ENCODE results near the gene HIPK1. TPM values are rescaled to one million over a fixed set of nuclear protein-coding genes. Genes with fewer than 3 reads are reported as not detected.

The HIPK1 gene
- total RNA-seq, 2 experiments from 2014 or later, result 20.4 to 52.6 TPM

GRCh38 chr1:113924473-113924872, 4.7 kb upstream of the HIPK1 start:
- H3K36me3 ChIP-seq (ENCODE audit: insufficient read depth, low read length), result no peaks in the 10 kb centered on the region
- ChIA-PET POLR2A (interaction anchor here (0.6 to 0.9 kb wide), 4 partner anchors 10 to 88 kb away, joined by 3 to 6 read pairs (median 3); no protein-coding TSS in a partner anchor), CTCF (ENCODE audit: unreplicated experiment) (no interaction called here)

GRCh38 chr1:113928187-113928930, 765 bp upstream of the HIPK1 start:
- TSS peak; percentile 85 for BruUV-seq (replicated peaks)
- intact Hi-C loops (cut with micrococcal nuclease; ENCODE audit: unreplicated experiment), result loop anchor here (2.0 kb wide), 1 partner anchor 50 kb away; the partner anchor contains the start of gene OLFML3
- peak overlapping the region; percentile 75 for H3K27ac ChIP-seq (ENCODE audit: low read depth, low read length, poor library complexity, severe bottlenecking)
- H3K9me2 ChIP-seq (ENCODE audit: insufficient read depth, low read length), result no peaks in the 10 kb centered on the region
- peak overlapping the region; percentile 71 for H2AFZ ChIP-seq (ENCODE audit: low read length)
- no peaks in the 10 kb centered on the region for H3K36me3 ChIP-seq (ENCODE audit: insufficient read depth, low read length)
- peaks cover 16% of the 10 kb centered on the region for H4K20me1 ChIP-seq (ENCODE audit: insufficient read depth, low read length)
- POLR2A ChIA-PET, result interaction anchor here (1.1 to 5.0 kb wide), 11 partner anchors 11 to 117 kb away, joined by 3 to 68 read pairs (median 5); partner anchors contain the start of genes AP4B1, DCLRE1B and RSBN1
- peak overlapping the region; percentile 96 for H3K4me3 ChIP-seq (ENCODE audit: low read depth, low read length, poor library complexity, severe bottlenecking)
- TF ChIP-seq EZH2phosphoT487 (IDR thresholded peaks at IDR 0.05; ENCODE audit: borderline replicate concordance, low read depth, low read length) (no peak), CTCF (conservative IDR thresholded peaks at IDR 0.05; ENCODE audit: low read length) (no peak)
- no peaks in the 10 kb centered on the region for H3K9me3 ChIP-seq (ENCODE audit: low read length)
- H3K79me2 ChIP-seq (ENCODE audit: insufficient read depth, low read depth, low read length), result peaks cover 37% of the 10 kb centered on the region
- peaks cover 45% of the 10 kb centered on the region for H3K4me1 ChIP-seq (ENCODE audit: insufficient read depth, low read length, poor library complexity, severe bottlenecking)
- CTCF ChIA-PET (ENCODE audit: unreplicated experiment), result interaction anchor here (1.3 to 1.9 kb wide), 3 partner anchors 14 to 116 kb away, joined by 3 to 6 read pairs (median 3); partner anchors contain the start of genes AP4B1 and RSBN1
- peak overlapping the region; percentile 93 for H3K4me2 ChIP-seq (ENCODE audit: low read length)
- peak; percentile 57 for DNase-seq (ENCODE audit: low spot score)

More at GRCh38 chr1:113924473-113924872, 4.7 kb upstream of the HIPK1 start:
- TF ChIP-seq EZH2phosphoT487 (IDR thresholded peaks at IDR 0.05; ENCODE audit: borderline replicate concordance, low read depth, low read length) (no peak), CTCF (conservative IDR thresholded peaks at IDR 0.05; ENCODE audit: low read length) (no peak)
- intact Hi-C loops (cut with micrococcal nuclease; ENCODE audit: unreplicated experiment), result no loop called here
- no peak overlapping the region for H3K4me2 ChIP-seq (ENCODE audit: low read length)
- no peak overlapping the region for H2AFZ ChIP-seq (ENCODE audit: low read length)
- no peaks in the 10 kb centered on the region for H4K20me1 ChIP-seq (ENCODE audit: insufficient read depth, low read length)
- H3K4me3 ChIP-seq (ENCODE audit: low read depth, low read length, poor library complexity, severe bottlenecking), result no peak overlapping the region
- H3K4me1 ChIP-seq (ENCODE audit: insufficient read depth, low read length, poor library complexity, severe bottlenecking), result peaks cover 20% of the 10 kb centered on the region
- no peak for DNase-seq (ENCODE audit: low spot score)
- no peak overlapping the region for H3K27ac ChIP-seq (ENCODE audit: low read depth, low read length, poor library complexity, severe bottlenecking)
- H3K9me3 ChIP-seq (ENCODE audit: low read length), result no peaks in the 10 kb centered on the region
- no peaks in the 10 kb centered on the region for H3K79me2 ChIP-seq (ENCODE audit: insufficient read depth, low read depth, low read length)
- H3K9me2 ChIP-seq (ENCODE audit: insufficient read depth, low read length), result no peaks in the 10 kb centered on the region
- BruUV-seq (replicated peaks), result no TSS peak

Data from OCI-LY7 (cell line).